Measurements from ENCODE around the gene MRPL33. TPM values are rescaled to one million over a fixed set of nuclear protein-coding genes. Genes with fewer than 3 reads are reported as not detected.

The MRPL33 gene
- total RNA-seq, 1 donor from 2014 or later = 168 TPM

DNA sequence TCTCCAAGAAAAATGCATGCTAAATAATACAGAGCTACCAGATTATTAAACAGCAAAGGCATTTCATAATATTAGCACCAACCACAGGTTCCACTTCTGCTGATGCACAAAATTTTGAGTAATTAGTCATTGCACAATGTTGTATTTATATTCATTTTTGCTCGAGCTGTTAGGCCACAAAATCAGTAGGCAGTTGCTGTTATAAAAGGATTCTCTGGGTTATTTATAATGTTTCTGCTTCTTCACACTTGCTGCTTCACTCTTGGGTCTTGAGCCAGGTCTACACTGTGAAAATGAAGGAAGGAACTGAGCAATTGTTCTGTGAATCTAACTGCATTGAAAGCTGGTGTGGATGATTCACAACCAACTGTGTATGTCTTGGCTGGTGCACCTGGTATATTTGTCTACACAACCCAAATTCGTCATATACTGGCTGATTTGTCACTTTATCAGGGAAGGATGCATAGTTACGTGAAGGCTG lies 38.3 kb downstream of the MRPL33 start:
- DNase-seq = no peak

DNA sequence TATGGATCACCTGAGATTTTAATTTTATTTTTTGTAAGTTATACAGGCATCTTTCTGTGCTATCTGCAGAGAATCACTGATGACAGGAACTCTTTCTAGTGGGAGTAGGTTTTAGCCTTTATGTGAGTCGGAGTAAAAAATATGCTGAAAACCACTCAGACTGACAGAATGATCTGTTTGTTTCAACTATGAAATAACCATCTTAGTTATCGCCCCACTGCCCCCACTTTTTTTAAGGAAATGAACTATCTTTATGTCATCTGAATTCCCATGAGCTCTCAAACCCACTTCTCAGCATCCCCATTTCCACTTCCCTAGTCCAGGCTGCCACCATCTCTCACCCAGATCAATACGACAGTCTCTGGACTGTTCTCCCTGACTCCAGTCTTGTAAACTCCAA lies 38.9 kb downstream of the MRPL33 start:
- DNase-seq = no peak

DNA sequence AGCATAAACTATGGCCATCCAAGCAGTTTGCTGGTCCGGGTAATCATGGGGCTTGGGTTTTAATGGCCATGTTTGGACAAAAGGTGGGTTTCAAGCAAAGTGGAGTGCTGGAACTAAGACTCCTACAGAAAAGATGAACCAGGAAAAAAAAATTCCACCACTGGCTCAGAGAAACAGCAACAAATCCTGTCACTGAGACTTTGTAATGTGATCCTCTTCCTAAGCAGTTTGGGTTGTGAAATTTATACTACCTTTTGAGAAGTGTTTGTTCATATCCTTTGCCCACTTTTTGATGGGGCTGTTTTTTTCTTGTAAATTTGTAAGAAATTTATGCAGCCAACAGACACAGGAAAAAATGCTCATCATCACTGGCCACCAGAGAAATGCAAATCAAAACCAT lies 40.2 kb downstream of the MRPL33 start:
- DNase-seq = no peak

DNA sequence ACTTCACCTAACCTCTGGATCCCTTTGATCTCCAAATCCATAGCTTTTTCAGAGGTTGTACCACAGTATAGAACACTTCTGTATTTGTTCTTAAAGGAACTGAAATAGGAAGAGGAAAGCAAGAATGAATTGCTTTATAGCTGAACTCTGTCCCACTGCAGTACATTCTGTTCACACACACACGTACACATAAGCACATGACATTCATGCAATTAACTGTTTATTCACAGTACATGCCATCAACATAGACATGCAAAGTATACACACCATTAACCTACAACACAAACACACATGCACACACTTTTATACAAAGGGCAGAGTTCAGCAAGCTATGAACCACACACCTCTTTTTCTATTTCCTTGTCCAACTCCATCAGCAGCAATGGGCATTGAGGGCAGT lies 43.2 kb downstream of the MRPL33 start:
- DNase-seq = no peak

DNA sequence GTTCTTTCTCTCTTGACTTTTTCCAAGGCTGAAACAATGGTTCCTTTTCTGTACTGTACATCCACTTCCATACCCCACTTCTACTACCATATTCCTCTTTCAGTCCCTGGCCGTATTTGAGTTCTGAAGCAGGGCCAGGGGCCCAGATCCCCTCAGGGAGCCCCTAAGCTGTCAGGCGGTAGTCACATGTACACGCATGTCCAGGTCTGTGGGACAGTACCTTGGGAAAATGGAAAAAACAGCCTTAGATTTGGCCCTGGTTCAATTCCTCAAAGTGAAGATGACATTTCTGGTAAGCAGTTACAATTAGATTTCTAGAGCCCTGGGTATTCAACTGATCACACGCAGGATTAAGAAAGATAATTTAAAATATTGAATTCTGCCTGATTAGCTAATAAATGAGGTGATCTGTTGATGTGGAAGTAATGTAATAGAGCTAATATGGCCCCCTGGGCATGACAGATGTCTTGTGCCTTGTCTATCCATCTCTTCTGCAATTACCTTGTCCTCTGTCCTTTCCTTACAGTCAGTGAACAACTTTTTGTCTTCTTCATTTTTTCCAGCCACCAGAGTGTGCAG lies 44.4 kb downstream of the MRPL33 start:
- DNase-seq = no peak

DNA sequence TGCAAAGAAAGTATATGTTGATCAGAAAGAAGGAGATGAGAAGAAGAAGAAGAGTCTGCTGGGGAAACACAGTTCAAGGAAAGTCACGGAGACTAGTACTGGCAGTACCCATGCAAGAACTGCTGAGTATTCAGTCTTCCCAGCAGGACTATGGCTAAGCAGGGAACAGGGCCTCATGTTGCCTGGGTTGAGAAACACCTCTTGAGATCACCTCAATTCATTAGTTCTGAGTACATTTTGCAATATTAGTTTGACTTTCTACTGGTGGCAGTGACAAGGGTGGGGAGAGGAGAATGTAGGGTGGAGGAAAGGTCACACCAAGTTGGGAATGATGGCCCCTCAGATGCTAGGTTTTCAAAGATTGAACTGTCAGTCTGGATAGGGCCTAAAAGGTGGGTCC lies 50.5 kb downstream of the MRPL33 start:
- no peak for DNase-seq

DNA sequence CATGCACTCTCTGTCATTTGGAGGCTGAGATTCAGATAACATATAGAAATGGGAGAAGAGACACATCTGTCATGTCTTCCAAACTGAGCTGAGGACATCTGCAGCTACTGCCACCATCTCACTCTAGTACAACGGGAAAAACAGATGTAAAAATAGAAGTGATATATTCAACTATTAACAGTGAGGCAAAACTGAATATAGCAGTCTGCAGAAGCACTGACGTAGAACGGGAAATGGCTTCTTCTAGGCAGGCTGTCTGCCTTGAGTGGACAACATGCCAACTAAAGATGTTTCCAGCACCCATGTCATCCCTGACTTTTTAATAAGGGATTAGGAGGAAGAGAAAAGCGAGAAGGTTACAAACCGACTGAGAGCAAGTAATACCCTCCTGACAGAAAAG lies 51.6 kb downstream of the MRPL33 start:
- peak; percentile 14 for DNase-seq

DNA sequence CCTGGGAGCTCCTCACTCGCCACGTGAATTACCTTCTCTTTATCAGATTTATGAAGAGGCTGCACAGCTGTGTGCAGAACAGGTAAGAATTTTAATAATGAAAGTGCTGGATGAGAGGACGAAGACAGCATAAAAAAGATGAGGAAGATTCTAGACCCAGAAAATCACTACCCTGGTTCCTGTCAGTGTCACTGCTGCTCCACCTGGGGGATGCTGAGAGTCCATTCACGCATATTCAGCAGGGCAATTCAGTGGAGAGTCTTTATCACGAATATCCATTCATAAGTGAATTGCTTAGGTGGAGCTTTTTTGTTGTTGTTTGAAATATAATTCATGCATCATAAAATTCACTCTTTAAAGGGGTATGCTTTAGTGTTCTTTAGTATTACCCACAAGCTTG lies 52.0 kb downstream of the MRPL33 start:
- DNase-seq = no peak

DNA sequence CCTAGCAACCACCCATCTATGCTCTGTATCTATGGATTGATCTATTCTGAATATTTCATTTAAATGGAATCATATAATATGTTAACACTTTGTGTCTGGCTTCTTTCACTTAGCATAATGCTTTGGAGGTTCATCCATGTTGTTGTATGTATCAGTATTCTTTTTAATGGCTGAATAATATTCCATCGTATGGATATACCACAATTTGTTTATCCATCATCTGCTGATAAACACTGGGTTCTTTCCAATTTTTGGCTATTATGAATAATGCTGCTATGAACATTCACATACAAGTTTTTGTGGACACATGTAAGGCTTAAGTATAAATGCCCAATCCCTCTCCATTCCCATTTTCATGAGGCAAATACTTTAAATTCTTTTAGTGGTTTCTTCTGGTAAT lies 52.9 kb downstream of the MRPL33 start:
- DNase-seq = no peak

DNA sequence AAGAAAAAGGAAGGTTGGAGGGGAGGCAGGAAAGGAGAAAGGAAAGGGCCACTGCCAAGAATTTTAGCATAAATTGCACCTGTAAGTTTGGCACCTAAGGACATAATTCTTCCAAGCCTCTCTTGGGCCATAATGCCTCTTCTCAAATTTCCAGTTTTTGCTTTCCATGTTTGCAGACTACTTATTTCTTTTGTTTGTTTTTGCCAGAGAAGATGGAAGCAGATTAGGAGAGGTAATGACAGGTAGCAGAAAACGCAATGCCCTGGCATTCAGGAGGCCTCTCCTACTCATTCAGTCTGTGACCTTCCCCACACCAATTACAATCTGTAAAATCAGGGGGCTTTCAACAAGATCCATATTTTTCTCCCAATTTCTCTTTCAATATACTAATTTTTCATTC lies 56.8 kb downstream of the MRPL33 start:
- no peak for DNase-seq

Other genes starting within 250 kb of the MRPL33 start
- gene ZNF512, start 188.7 kb upstream of the MRPL33 start, total RNA-seq = 62.3 TPM
- gene CCDC121, start 142.7 kb upstream of the MRPL33 start, total RNA-seq = 5.7 TPM
- gene GPN1, start 142.7 kb upstream of the MRPL33 start, total RNA-seq = 24.3 TPM
- 22.4 TPM for gene SUPT7L, start 108.1 kb upstream of the MRPL33 start, total RNA-seq
- gene SLC4A1AP, start 107.8 kb upstream of the MRPL33 start, total RNA-seq = 29.7 TPM
- 0.62 TPM for gene RBKS, start 118.7 kb downstream of the MRPL33 start, total RNA-seq
- gene BABAM2, start 119.0 kb downstream of the MRPL33 start, total RNA-seq = 16.1 TPM

Measured in tongue (tissue), 2 donors.